Measurements from ENCODE around the gene KRTAP12-4.

DNA sequence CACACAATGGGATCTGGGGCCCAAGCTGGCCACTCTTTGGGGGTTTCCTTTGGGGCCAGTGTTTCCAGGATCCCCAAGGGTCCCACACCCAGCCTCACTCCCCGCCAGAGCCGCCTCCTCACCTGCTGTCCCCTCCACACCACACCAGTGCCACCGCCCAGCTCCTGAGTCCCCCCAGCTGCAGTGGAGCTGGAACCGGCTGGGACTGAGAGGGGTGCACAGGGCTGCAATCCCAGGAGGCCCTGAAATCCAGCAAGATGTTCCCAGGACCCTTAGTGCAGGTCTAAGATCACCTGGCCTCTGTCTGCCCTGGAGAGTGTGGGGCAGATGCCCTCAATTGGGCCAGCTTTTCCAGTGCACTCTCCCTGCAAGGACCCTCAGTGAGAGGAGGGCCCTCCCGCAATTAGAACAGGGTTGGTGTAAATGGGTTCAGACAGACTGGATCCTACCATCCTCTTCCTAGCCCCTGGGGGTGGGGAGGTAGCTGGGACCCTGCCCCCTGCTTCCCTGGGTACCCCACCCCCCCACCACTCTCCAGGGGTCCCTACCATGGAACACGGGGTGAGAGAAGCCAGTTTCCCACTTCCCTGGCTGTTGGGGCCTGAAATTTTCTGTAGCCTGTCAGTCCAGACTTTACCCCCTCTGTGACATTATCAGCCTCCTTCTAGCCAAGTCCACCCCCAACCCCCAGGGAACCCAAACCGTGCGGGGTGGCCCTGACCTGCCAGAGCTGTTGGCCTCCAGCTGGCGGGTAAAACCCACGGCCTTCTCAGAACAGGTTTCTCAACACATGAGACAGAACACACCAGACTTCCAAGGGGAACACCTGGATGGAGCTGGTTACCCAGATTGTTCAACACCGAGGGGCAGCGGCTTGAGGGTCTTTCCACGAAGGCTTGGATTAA lies 49.5 kb upstream of the KRTAP12-4 start:
- TF ChIP-seq CTCF (IDR thresholded peaks at IDR 0.05), result no peak
- TF ChIP-seq POLR2AphosphoS5 (IDR thresholded peaks at IDR 0.05), result no peak
